Lower leg skin (tissue), 3 donors: Measurements from ENCODE around the gene BLOC1S2.

ENCODE experiments used
- CTCF ChIP-seq, 3 donors: fragments of 450-650 bp; IDR thresholded peaks; one replicate each; pipeline ENCODE4 v1.5.1; 2016; ENCODE audit warnings: antibody characterized with exemption in 3 of 3, mild to moderate bottlenecking in 3 of 3, moderate library complexity in 2 of 3
- POLR2A ChIP-seq, 2 donors: fragments of 450-650 bp; IDR thresholded peaks; one replicate each; pipeline ENCODE4 v1.6.1; 2016 to 2017; ENCODE audit warnings: antibody characterized with exemption in 2 of 2, mild to moderate bottlenecking in 1 of 2, moderate library complexity in 1 of 2

GRCh38 chr10:100239851-100240250, 46.6 kb downstream of the BLOC1S2 start:
- TF ChIP-seq CTCF (IDR thresholded peaks at IDR 0.05) (no peak), POLR2A (IDR thresholded peaks at IDR 0.05) (no peak)
